Choroid plexus epithelial cell (primary cell): ENCODE data around the gene NR4A3.

Experiments
- DNase-seq: peaks from one replicate; pipeline ENCODE4 v3.0.0-alpha.2; 2010; ENCODE audit warnings: low read depth
- H3K4me3 ChIP-seq: 2 replicates; pipeline ENCODE4 v1.5.1; 2011; ENCODE audit warnings: low read depth, mild to moderate bottlenecking, control low read depth, low read length, moderate library complexity
- CTCF ChIP-seq: conservative IDR thresholded peaks from 2 replicates; pipeline ENCODE4 v1.5.1; 2011; ENCODE audit warnings: low read depth, mild to moderate bottlenecking, control low read depth, inconsistent platforms, low read length, moderate library complexity

NR4A3 gene

GRCh38 chr9:99783799-99784198, 37.9 kb upstream of the NR4A3 start:
- TF ChIP-seq CTCF, result no peak
- DNase-seq, result no peak
- H3K4me3 ChIP-seq, result no peak overlapping the region

GRCh38 chr9:99785010-99785590, 36.6 kb upstream of the NR4A3 start:
- no peak overlapping the region for H3K4me3 ChIP-seq
- no peak for TF ChIP-seq CTCF

GRCh38 chr9:99787556-99787955, 34.1 kb upstream of the NR4A3 start:
- DNase-seq, result no peak

More at GRCh38 chr9:99785010-99785590, 36.6 kb upstream of the NR4A3 start:
- DNase-seq, result no peak

GRCh38 chr9:99793528-99793927, 28.2 kb upstream of the NR4A3 start:
- no peak for DNase-seq
- no peak for TF ChIP-seq CTCF
- H3K4me3 ChIP-seq, result no peak overlapping the region

More at GRCh38 chr9:99787556-99787955, 34.1 kb upstream of the NR4A3 start:
- no peak for TF ChIP-seq CTCF
- H3K4me3 ChIP-seq, result no peak overlapping the region

GRCh38 chr9:99796231-99796630, 25.5 kb upstream of the NR4A3 start:
- TF ChIP-seq CTCF, result no peak
- no peak overlapping the region for H3K4me3 ChIP-seq

GRCh38 chr9:99801775-99802174, 19.9 kb upstream of the NR4A3 start:
- TF ChIP-seq CTCF, result no peak
- H3K4me3 ChIP-seq, result no peak overlapping the region
- DNase-seq, result no peak

More at GRCh38 chr9:99796231-99796630, 25.5 kb upstream of the NR4A3 start:
- no peak for DNase-seq

GRCh38 chr9:99803694-99804093, 18.0 kb upstream of the NR4A3 start:
- H3K4me3 ChIP-seq, result no peak overlapping the region
- no peak for DNase-seq
- no peak for TF ChIP-seq CTCF
